Thyroid gland (tissue), 4 donors: Measurements from ENCODE around the gene SDHB. TPM values are rescaled to one million over a fixed set of nuclear protein-coding genes. Genes with fewer than 3 reads are reported as not detected.

Experiments
- DNase-seq, 2 donors: peaks; one replicate each; pipeline ENCODE4 v3.0.0-alpha.2; 2019
- H3K27ac ChIP-seq, 3 donors: fragments of 200-600 bp; sonication (generic); 1 replicate in 2 of 3; 2 replicates in 1 of 3; pipeline ENCODE4 v1.5.1; 2016 to 2019; ENCODE audit warnings: mild to moderate bottlenecking in 1 of 3, moderate library complexity in 1 of 3
- H3K27me3 ChIP-seq: fragments of 200-600 bp; sonication (generic); one replicate; pipeline ENCODE4 v1.5.1; 2019
- H3K36me3 ChIP-seq, 2 donors: fragments of 200-600 bp; sonication (generic); one replicate each; pipeline ENCODE4 v1.5.1; 2016 to 2019
- H3K4me1 ChIP-seq, 2 donors: fragments of 200-600 bp; sonication (generic); one replicate each; pipeline ENCODE4 v1.5.1; 2017 to 2019
- H3K4me3 ChIP-seq, 3 donors: fragments of 200-600 bp; sonication (generic); replicated peaks in 1 of 3; 1 replicate in 2 of 3; 2 replicates in 1 of 3; pipeline ENCODE4 v1.5.1; 2016; ENCODE audit warnings: mild to moderate bottlenecking in 1 of 3
- H3K9me3 ChIP-seq: fragments of 200-600 bp; sonication (generic); one replicate; pipeline ENCODE4 v1.5.1; 2017
- POLR2A ChIP-seq, 2 donors: fragments of 450-650 bp; IDR thresholded peaks; one replicate each; pipeline ENCODE4 v1.6.1; 2017; ENCODE audit warnings: antibody characterized with exemption in 2 of 2, mild to moderate bottlenecking in 2 of 2, moderate library complexity in 1 of 2
- WGBS, 2 donors: methylation state at CpG; one replicate each; pipeline ENCODE4 v1.1.5; 2017; 5-methylcytosine and 5-hydroxymethylcytosine counted together
- intact Hi-C: fragments of 100-400 bp; cut with DNase I; formaldehyde crosslinking; loops from one replicate; pipeline ENCODE4 v1.15.1; 2023
- total RNA-seq, 4 donors: library from RNA; depleted of rRNA; stranded (reverse); fragments of >200 nt; gene quantifications; one replicate each; pipeline ENCODE4 v1.2.3, GENCODE V29; 2016
- TF ChIP-seq, protein P1 (sequence below), 6 experiments: fragments of 200-600 bp in 3 of 6; fragments of 450-650 bp in 3 of 6; sonication (generic) in 3 of 6; IDR thresholded peaks; one replicate each; pipeline ENCODE4 v1.5.1; 2016 to 2019; ENCODE audit warnings: antibody characterized with exemption in 6 of 6, mild to moderate bottlenecking in 2 of 6, inconsistent platforms in 1 of 6, moderate library complexity in 1 of 6

The SDHB gene
- total RNA-seq, 4 donors from 2014 or later: 112 to 162 (median 136) TPM

DNA sequence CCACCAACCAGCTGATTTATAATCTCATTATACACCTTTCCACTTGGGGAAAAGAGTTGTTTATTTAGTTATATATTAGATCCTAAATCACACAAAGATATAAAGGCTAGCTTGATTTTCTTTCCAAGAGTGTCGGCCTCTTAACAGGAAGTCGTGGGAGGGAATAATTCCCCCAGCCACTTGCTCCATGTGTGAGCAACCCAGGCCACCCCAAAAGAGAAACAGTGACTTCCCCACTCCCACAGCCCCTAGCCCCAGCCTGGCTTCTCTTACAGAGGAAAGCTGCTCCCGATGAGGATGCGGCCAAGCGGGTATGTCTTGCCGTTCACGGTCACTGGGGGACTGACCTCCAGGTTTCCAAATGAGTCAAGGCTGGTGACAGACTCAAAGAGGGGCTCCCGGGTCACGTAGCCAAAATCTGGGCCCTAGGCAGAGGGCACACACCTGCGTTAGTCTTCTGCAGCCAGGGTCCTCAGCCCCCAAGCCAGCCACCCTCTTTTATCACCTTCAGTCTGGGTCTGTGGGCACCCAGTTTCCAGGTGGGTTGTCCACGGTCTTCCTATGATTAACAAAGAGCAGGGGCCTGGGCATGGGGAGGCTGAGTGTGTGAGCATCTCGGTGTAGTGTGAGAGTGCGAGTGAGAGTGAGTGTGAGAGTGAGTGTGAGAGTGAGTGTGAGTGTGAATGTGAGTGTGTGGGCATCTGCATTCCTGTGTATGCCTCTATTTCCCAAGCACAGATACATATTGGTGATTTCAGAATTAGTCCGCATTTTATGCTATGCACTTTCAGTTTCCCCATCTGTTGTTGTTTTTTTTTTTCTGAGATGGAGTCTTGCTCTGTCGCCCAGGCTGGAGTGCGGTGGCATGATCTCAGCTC, 25.4 kb upstream of the SDHB start:
- no peak for DNase-seq
- Histone ChIP-seq H3K27me3 (no peaks in the 10 kb centered on the region), H3K4me1 (peaks cover 0 to 10% of the 10 kb centered on the region in 2 donors), H3K27ac (no peak overlapping the region), H3K4me3 (no peak overlapping the region), H3K36me3 (no peaks in the 10 kb centered on the region), H3K9me3 (no peaks in the 10 kb centered on the region)
- 86 to 89% methylated on average over 16 of the region's 16 CpGs for WGBS, 2 donors
- no peak for TF ChIP-seq POLR2A (IDR thresholded peaks at IDR 0.05)
- TF ChIP-seq, protein P1, sequence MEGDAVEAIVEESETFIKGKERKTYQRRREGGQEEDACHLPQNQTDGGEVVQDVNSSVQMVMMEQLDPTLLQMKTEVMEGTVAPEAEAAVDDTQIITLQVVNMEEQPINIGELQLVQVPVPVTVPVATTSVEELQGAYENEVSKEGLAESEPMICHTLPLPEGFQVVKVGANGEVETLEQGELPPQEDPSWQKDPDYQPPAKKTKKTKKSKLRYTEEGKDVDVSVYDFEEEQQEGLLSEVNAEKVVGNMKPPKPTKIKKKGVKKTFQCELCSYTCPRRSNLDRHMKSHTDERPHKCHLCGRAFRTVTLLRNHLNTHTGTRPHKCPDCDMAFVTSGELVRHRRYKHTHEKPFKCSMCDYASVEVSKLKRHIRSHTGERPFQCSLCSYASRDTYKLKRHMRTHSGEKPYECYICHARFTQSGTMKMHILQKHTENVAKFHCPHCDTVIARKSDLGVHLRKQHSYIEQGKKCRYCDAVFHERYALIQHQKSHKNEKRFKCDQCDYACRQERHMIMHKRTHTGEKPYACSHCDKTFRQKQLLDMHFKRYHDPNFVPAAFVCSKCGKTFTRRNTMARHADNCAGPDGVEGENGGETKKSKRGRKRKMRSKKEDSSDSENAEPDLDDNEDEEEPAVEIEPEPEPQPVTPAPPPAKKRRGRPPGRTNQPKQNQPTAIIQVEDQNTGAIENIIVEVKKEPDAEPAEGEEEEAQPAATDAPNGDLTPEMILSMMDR (IDR thresholded peaks at IDR 0.05): no peak
- intact Hi-C loops: no loop called here

DNA sequence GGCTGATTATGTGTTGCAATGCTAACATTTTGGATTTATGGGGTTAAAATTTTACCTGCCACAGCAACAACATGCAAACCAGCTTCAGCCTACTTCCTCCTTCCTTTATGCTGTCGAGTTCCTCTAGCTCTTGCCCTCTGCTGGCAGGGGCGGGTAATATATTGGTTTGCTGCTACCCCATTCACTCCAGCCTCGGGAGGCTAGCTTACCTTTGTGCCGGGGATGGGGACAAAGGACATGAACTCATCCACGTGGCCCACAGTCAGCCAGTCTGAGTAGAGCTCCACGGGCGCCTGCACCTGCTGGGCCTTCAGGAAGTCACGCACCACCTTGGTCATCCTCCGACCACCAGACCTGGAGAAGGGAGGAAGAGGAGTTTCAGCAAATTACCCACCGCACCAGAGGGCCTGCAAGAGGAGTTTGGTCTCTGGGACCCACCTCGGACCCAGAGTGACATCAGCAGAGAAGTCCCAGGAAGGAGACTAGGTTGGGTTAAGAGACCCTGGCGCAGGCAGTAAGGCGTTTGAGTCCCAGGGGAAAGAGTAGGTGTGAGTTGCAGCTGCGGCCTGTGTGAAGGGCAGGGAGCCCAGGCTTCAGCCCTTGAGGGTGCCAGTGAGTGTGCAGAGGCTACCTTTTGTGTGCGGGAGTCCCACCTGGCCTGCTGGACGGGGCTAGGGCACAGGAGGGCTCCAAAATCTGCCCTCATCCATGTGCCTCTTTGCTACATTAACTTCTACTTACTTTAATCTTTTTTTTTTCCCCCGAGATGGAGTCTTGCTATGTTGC, 21.8 kb upstream of the SDHB start:
- WGBS, 2 donors: 71 to 75% methylated on average over 16 to 17 of the region's 17 CpGs
- Histone ChIP-seq H3K4me3 (no peak overlapping the region), H3K4me1 (no peaks in the 10 kb centered on the region), H3K36me3 (no peaks in the 10 kb centered on the region), H3K27ac (no peak overlapping the region), H3K9me3 (no peaks in the 10 kb centered on the region), H3K27me3 (no peaks in the 10 kb centered on the region)
- TF ChIP-seq, protein P1 (IDR thresholded peaks at IDR 0.05): no peak
- no peak for TF ChIP-seq POLR2A (IDR thresholded peaks at IDR 0.05)
- no peak for DNase-seq
- intact Hi-C loops: no loop called here

DNA sequence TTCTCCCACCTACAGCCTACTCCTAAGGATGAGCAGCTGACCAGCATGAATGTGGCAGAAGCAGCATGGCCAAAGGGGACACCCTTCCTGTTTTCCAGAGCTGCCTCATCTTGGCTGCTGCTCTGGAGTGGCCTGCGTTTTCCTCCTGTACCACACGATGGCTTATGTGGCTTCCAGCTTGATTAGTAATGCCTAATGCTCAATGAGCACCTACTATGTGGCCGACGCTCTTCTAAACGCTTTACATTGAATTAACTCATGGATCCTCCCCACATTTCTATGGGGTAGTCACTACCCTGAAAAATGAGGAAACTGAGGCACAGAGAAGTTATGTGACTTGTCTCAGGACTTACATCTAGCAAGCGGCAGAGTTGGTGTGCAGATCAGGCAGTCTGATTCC, 18.0 kb upstream of the SDHB start:
- Histone ChIP-seq H3K4me3 (no peak overlapping the region), H3K9me3 (no peaks in the 10 kb centered on the region), H3K27ac (no peak overlapping the region), H3K36me3 (no peaks in the 10 kb centered on the region), H3K27me3 (no peaks in the 10 kb centered on the region), H3K4me1 (no peaks in the 10 kb centered on the region)
- DNase-seq: no peak
- 73 to 75% methylated on average over 6 of the region's 6 CpGs for WGBS, 2 donors
- no peak for TF ChIP-seq POLR2A (IDR thresholded peaks at IDR 0.05)
- TF ChIP-seq, protein P1 (IDR thresholded peaks at IDR 0.05): no peak
- intact Hi-C loops: no loop called here

DNA sequence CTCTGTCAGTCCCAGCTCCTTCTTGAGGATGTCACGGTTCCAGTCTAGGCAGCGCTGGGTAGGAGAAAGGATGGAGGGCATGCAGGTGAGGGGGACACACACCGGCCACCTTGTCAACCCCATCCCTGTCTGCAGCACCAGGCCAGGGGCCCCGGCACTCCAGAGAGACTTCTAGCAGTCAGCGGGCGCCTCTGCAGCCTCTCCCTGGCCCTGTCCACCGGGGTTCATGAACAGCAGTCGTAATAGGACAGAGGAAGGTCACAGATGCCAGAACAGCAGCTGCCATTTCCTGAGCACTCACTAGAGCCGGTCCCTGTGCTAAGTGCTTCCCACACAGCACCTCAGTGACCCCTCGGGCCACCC, 16.3 kb upstream of the SDHB start:
- H3K9me3 ChIP-seq: no peaks in the 10 kb centered on the region
- TF ChIP-seq POLR2A (IDR thresholded peaks at IDR 0.05): no peak
- TF ChIP-seq, protein P1 (IDR thresholded peaks at IDR 0.05): no peak
- no peaks in the 10 kb centered on the region for H3K36me3 ChIP-seq
- 68 to 82% methylated on average over 8 to 9 of the region's 10 CpGs for WGBS, 2 donors
- no peak overlapping the region for H3K4me3 ChIP-seq
- H3K27me3 ChIP-seq: no peaks in the 10 kb centered on the region
- H3K27ac ChIP-seq: no peak overlapping the region
- intact Hi-C loops: no loop called here
- no peaks in the 10 kb centered on the region for H3K4me1 ChIP-seq
- DNase-seq: no peak
